ENCODE results near the gene KRT2.

The KRT2 gene

GRCh38 chr12:52649066-52649465, 2.9 kb downstream of the KRT2 start:
- H3K27me3 Mint-ChIP-seq (ENCODE audit: low read depth) = peaks cover 20% of the 10 kb centered on the region
- H3K9me3 Mint-ChIP-seq = peaks cover 3% of the 10 kb centered on the region
- H3K27ac Mint-ChIP-seq = peak overlapping the region; percentile 47
- DNase-seq (ENCODE audit: low spot score) = no peak
- H3K4me1 Mint-ChIP-seq (ENCODE audit: low read depth) = peaks cover 45% of the 10 kb centered on the region
- H3K4me3 Mint-ChIP-seq = no peak overlapping the region
- H3K36me3 Mint-ChIP-seq (ENCODE audit: low read depth) = peaks cover 3% of the 10 kb centered on the region

GRCh38 chr12:52648012-52648550, 3.9 kb downstream of the KRT2 start:
- peaks cover 12% of the 10 kb centered on the region for H3K27me3 Mint-ChIP-seq (ENCODE audit: low read depth)
- H3K36me3 Mint-ChIP-seq (ENCODE audit: low read depth) = peaks cover 3% of the 10 kb centered on the region
- DNase-seq (ENCODE audit: low spot score) = no peak
- peaks cover 46% of the 10 kb centered on the region for H3K4me1 Mint-ChIP-seq (ENCODE audit: low read depth)
- H3K27ac Mint-ChIP-seq = peak overlapping the region; percentile 55
- no peak overlapping the region for H3K4me3 Mint-ChIP-seq
- peaks cover 3% of the 10 kb centered on the region for H3K9me3 Mint-ChIP-seq

GRCh38 chr12:52647601-52648000, 4.4 kb downstream of the KRT2 start:
- H3K27me3 Mint-ChIP-seq (ENCODE audit: low read depth) = peaks cover 10% of the 10 kb centered on the region
- H3K27ac Mint-ChIP-seq = peak overlapping the region; percentile 50
- no peak overlapping the region for H3K4me3 Mint-ChIP-seq
- DNase-seq (ENCODE audit: low spot score) = no peak
- peaks cover 3% of the 10 kb centered on the region for H3K36me3 Mint-ChIP-seq (ENCODE audit: low read depth)
- peaks cover 3% of the 10 kb centered on the region for H3K9me3 Mint-ChIP-seq
- H3K4me1 Mint-ChIP-seq (ENCODE audit: low read depth) = peaks cover 45% of the 10 kb centered on the region

- peaks cover 3% of the 10 kb centered on the region for H3K9me3 Mint-ChIP-seq
- H3K4me3 Mint-ChIP-seq = peak overlapping the region; percentile 76
- DNase-seq (ENCODE audit: low spot score) = no peak
- H3K36me3 Mint-ChIP-seq (ENCODE audit: low read depth) = peaks cover 3% of the 10 kb centered on the region
- peak overlapping the region; percentile 98 for H3K27ac Mint-ChIP-seq
- H3K27me3 Mint-ChIP-seq (ENCODE audit: low read depth) = peaks cover 2% of the 10 kb centered on the region
- peaks cover 49% of the 10 kb centered on the region for H3K4me1 Mint-ChIP-seq (ENCODE audit: low read depth)
These were observed 5.4 kb downstream of the KRT2 start for GRCh38 chr12:52646613-52647012.

- Mint-ChIP-seq H3K27ac (peak overlapping the region; percentile 98), H3K9me3 (peaks cover 3% of the 10 kb centered on the region), H3K4me3 (peak overlapping the region; percentile 76), H3K4me1 (ENCODE audit: low read depth) (peaks cover 50% of the 10 kb centered on the region), H3K27me3 (ENCODE audit: low read depth) (peaks cover 5% of the 10 kb centered on the region), H3K36me3 (ENCODE audit: low read depth) (peaks cover 3% of the 10 kb centered on the region)
- no peak for DNase-seq (ENCODE audit: low spot score)
These were observed 6.0 kb downstream of the KRT2 start for GRCh38 chr12:52645982-52646381.

GRCh38 chr12:52645120-52645761, 6.8 kb downstream of the KRT2 start:
- peaks cover 50% of the 10 kb centered on the region for H3K4me1 Mint-ChIP-seq (ENCODE audit: low read depth)
- peak; percentile 13 for DNase-seq (ENCODE audit: low spot score)

GRCh38 chr12:52644078-52644415, 8.0 kb downstream of the KRT2 start:
- Mint-ChIP-seq H3K27ac (peak overlapping the region; percentile 98), H3K4me1 (ENCODE audit: low read depth) (peaks cover 47% of the 10 kb centered on the region), H3K36me3 (ENCODE audit: low read depth) (peaks cover 3% of the 10 kb centered on the region), H3K27me3 (ENCODE audit: low read depth) (peaks cover 15% of the 10 kb centered on the region), H3K4me3 (no peak overlapping the region), H3K9me3 (peaks cover 3% of the 10 kb centered on the region)
- no peak for DNase-seq (ENCODE audit: low spot score)

More at GRCh38 chr12:52645120-52645761, 6.8 kb downstream of the KRT2 start:
- Mint-ChIP-seq H3K9me3 (peaks cover 3% of the 10 kb centered on the region), H3K36me3 (ENCODE audit: low read depth) (peaks cover 3% of the 10 kb centered on the region), H3K27me3 (ENCODE audit: low read depth) (peaks cover 9% of the 10 kb centered on the region), H3K27ac (peak overlapping the region; percentile 98), H3K4me3 (peak overlapping the region; percentile 76)

- H3K9me3 Mint-ChIP-seq = peaks cover 3% of the 10 kb centered on the region
- H3K27me3 Mint-ChIP-seq (ENCODE audit: low read depth) = peaks cover 17% of the 10 kb centered on the region
- no peak overlapping the region for H3K4me3 Mint-ChIP-seq
- H3K27ac Mint-ChIP-seq = peak overlapping the region; percentile 3
- peaks cover 45% of the 10 kb centered on the region for H3K4me1 Mint-ChIP-seq (ENCODE audit: low read depth)
- DNase-seq (ENCODE audit: low spot score) = no peak
- H3K36me3 Mint-ChIP-seq (ENCODE audit: low read depth) = peaks cover 3% of the 10 kb centered on the region
These were observed 8.6 kb downstream of the KRT2 start for GRCh38 chr12:52643233-52644077.

GRCh38 chr12:52641468-52641867, 10.5 kb downstream of the KRT2 start:
- Mint-ChIP-seq H3K27me3 (ENCODE audit: low read depth) (peaks cover 23% of the 10 kb centered on the region), H3K4me3 (no peak overlapping the region), H3K9me3 (peaks cover 3% of the 10 kb centered on the region), H3K4me1 (ENCODE audit: low read depth) (peaks cover 36% of the 10 kb centered on the region), H3K27ac (no peak overlapping the region), H3K36me3 (ENCODE audit: low read depth) (peaks cover 3% of the 10 kb centered on the region)
- no peak for DNase-seq (ENCODE audit: low spot score)

- no peak for DNase-seq (ENCODE audit: low spot score)
- Mint-ChIP-seq H3K9me3 (no peaks in the 10 kb centered on the region), H3K27ac (no peak overlapping the region), H3K27me3 (ENCODE audit: low read depth) (peaks cover 21% of the 10 kb centered on the region), H3K36me3 (ENCODE audit: low read depth) (no peaks in the 10 kb centered on the region), H3K4me1 (ENCODE audit: low read depth) (peaks cover 27% of the 10 kb centered on the region), H3K4me3 (no peak overlapping the region)
These were observed 14.7 kb downstream of the KRT2 start for GRCh38 chr12:52637299-52637698.

GRCh38 chr12:52636592-52637258, 15.3 kb downstream of the KRT2 start:
- Mint-ChIP-seq H3K4me1 (ENCODE audit: low read depth) (peaks cover 23% of the 10 kb centered on the region), H3K36me3 (ENCODE audit: low read depth) (no peaks in the 10 kb centered on the region), H3K4me3 (no peak overlapping the region), H3K9me3 (no peaks in the 10 kb centered on the region), H3K27me3 (ENCODE audit: low read depth) (peaks cover 21% of the 10 kb centered on the region), H3K27ac (no peak overlapping the region)
- no peak for DNase-seq (ENCODE audit: low spot score)

GRCh38 chr12:52636189-52636588, 15.8 kb downstream of the KRT2 start:
- H3K27me3 Mint-ChIP-seq (ENCODE audit: low read depth) = peaks cover 20% of the 10 kb centered on the region
- H3K27ac Mint-ChIP-seq = no peak overlapping the region
- H3K4me1 Mint-ChIP-seq (ENCODE audit: low read depth) = peaks cover 21% of the 10 kb centered on the region
- H3K36me3 Mint-ChIP-seq (ENCODE audit: low read depth) = no peaks in the 10 kb centered on the region
- no peak overlapping the region for H3K4me3 Mint-ChIP-seq
- DNase-seq (ENCODE audit: low spot score) = no peak
- no peaks in the 10 kb centered on the region for H3K9me3 Mint-ChIP-seq

- no peak overlapping the region for H3K27ac Mint-ChIP-seq
- no peak overlapping the region for H3K4me3 Mint-ChIP-seq
- DNase-seq (ENCODE audit: low spot score) = no peak
- H3K9me3 Mint-ChIP-seq = no peaks in the 10 kb centered on the region
- H3K4me1 Mint-ChIP-seq (ENCODE audit: low read depth) = peaks cover 29% of the 10 kb centered on the region
- H3K36me3 Mint-ChIP-seq (ENCODE audit: low read depth) = no peaks in the 10 kb centered on the region
- H3K27me3 Mint-ChIP-seq (ENCODE audit: low read depth) = peaks cover 10% of the 10 kb centered on the region
These were observed 17.6 kb downstream of the KRT2 start for GRCh38 chr12:52634266-52635056.
